Medulla oblongata (tissue), 1 donor: Measurements from ENCODE around the gene RPL22L1.
"Not testable (repeated sequence)": the region's sequence is repeated elsewhere in the genome, so short reads cannot be mapped to it uniquely, and the experiment has no call there.

Source experiments
- DNase-seq: peaks from one replicate; pipeline ENCODE4 v3.0.0-alpha.2; 2015; ENCODE audit errors: extremely low spot score

Gene RPL22L1

GRCh38 chr3:170829546-170830272 lies 40.3 kb downstream of the RPL22L1 start:
- no peak for DNase-seq

- DNase-seq = no peak
These were observed 43.9 kb downstream of the RPL22L1 start for GRCh38 chr3:170826047-170826446.

GRCh38 chr3:170823562-170823961 lies 46.4 kb downstream of the RPL22L1 start:
- DNase-seq = not testable (repeated sequence)

- not testable (repeated sequence) for DNase-seq
These were observed 51.7 kb downstream of the RPL22L1 start for GRCh38 chr3:170818325-170818724.

- DNase-seq = not testable (repeated sequence)
These were observed 52.5 kb downstream of the RPL22L1 start for GRCh38 chr3:170817471-170817870.

GRCh38 chr3:170816841-170817240 lies 53.2 kb downstream of the RPL22L1 start:
- DNase-seq = no peak

GRCh38 chr3:170816341-170816740 lies 53.7 kb downstream of the RPL22L1 start:
- no peak for DNase-seq

GRCh38 chr3:170815936-170816335 lies 54.1 kb downstream of the RPL22L1 start:
- no peak for DNase-seq

GRCh38 chr3:170815340-170815739 lies 54.7 kb downstream of the RPL22L1 start:
- DNase-seq = no peak
